Hepatocyte (in vitro differentiated cells): ENCODE data around the gene HPSE2. TPM values are rescaled to one million over a fixed set of nuclear protein-coding genes. Genes with fewer than 3 reads are reported as not detected.

Experiments
- DNase-seq: peaks from one replicate; pipeline ENCODE4 v3.0.0-alpha.2; 2016; ENCODE audit warnings: low spot score
- H2AFZ ChIP-seq: fragments of 200-600 bp; sonication (generic); 2 replicates; pipeline ENCODE4 v1.6.0; 2016; ENCODE audit warnings: antibody characterized with exemption, mild to moderate bottlenecking
- H3K27ac ChIP-seq: fragments of 200-600 bp; sonication (generic); 2 replicates; pipeline ENCODE4 v1.5.1; 2016; ENCODE audit warnings: mild to moderate bottlenecking
- H3K27me3 ChIP-seq: fragments of 200-600 bp; sonication (generic); 2 replicates; pipeline ENCODE4 v1.6.1; 2016
- H3K36me3 ChIP-seq: fragments of 200-600 bp; sonication (generic); replicated peaks from 2 replicates; pipeline ENCODE4 v1.5.1; 2016; ENCODE audit warnings: low read depth; ENCODE audit not compliant: insufficient read depth
- H3K4me1 ChIP-seq: fragments of 200-600 bp; sonication (generic); 2 replicates; pipeline ENCODE4 v1.5.1; 2016; ENCODE audit warnings: mild to moderate bottlenecking, moderate library complexity; ENCODE audit not compliant: insufficient read depth
- H3K4me2 ChIP-seq: fragments of 200-600 bp; sonication (generic); 2 replicates; pipeline ENCODE4 v1.6.0; 2016
- H3K4me3 ChIP-seq: fragments of 200-600 bp; sonication (generic); 2 replicates; pipeline ENCODE4 v1.5.1; 2016; ENCODE audit warnings: mild to moderate bottlenecking
- H3K79me2 ChIP-seq: fragments of 200-600 bp; sonication (generic); 2 replicates; pipeline ENCODE4 v1.6.0; 2017; ENCODE audit warnings: mild to moderate bottlenecking
- H3K9me2 ChIP-seq: fragments of 200-600 bp; sonication (generic); replicated peaks from 2 replicates; pipeline ENCODE4 v1.6.0; 2017; ENCODE audit warnings: mild to moderate bottlenecking; ENCODE audit not compliant: insufficient read depth
- H3K9me3 ChIP-seq: fragments of 200-600 bp; sonication (generic); 2 replicates; pipeline ENCODE4 v1.5.1; 2016; ENCODE audit warnings: low read depth, mild to moderate bottlenecking
- H4K20me1 ChIP-seq: fragments of 200-600 bp; sonication (generic); 2 replicates; pipeline ENCODE4 v1.6.0; 2016; ENCODE audit warnings: mild to moderate bottlenecking; ENCODE audit not compliant: insufficient read depth, poor library complexity, severe bottlenecking
- EZH2 ChIP-seq: fragments of 200-600 bp; sonication (generic); IDR thresholded peaks from 2 replicates; pipeline ENCODE4 v1.6.1; 2016; ENCODE audit warnings: antibody characterized with exemption, mild to moderate bottlenecking, borderline replicate concordance
- EZH2phosphoT487 ChIP-seq: fragments of 200-600 bp; sonication (generic); IDR thresholded peaks from one replicate; pipeline ENCODE4 v1.6.1; 2018; ENCODE audit warnings: antibody characterized with exemption, mild to moderate bottlenecking, low read depth, moderate library complexity; ENCODE audit not compliant: unreplicated experiment, severe bottlenecking
- WGBS: methylation state at CpG from one replicate; pipeline ENCODE4 v1.1.6; 2016; ENCODE audit warnings: low lambda C conversion rate; ENCODE audit errors: missing lambda C conversion rate; 5-methylcytosine and 5-hydroxymethylcytosine counted together
- polyA plus RNA-seq: library from polyadenylated mRNA; unstranded; fragments of >200 nt; fragmentation: Nextera tagmentation; extraction: Ambion mirVana; gene quantifications from 2 replicates; pipeline ENCODE4 v1.2.1, GENCODE V29; 2016
- total RNA-seq: library from RNA; depleted of rRNA; stranded (reverse); fragments of >200 nt; gene quantifications from 2 replicates; pipeline ENCODE4 v1.2.3, GENCODE V29; 2014
- TF ChIP-seq, protein P1 (sequence below): fragments of 200-600 bp; sonication (generic); IDR thresholded peaks from 2 replicates; pipeline ENCODE4 v1.5.1; 2016; ENCODE audit warnings: antibody characterized with exemption, mild to moderate bottlenecking; ENCODE audit not compliant: poor library complexity

Gene HPSE2
- total and polyA plus RNA-seq, 2 experiments from 2014 or later = 3.7 to 5.7 TPM

GRCh38 chr10:99005254-99005653 lies 230.4 kb downstream of the HPSE2 start:
- no peak overlapping the region for H2AFZ ChIP-seq
- no peaks in the 10 kb centered on the region for H3K79me2 ChIP-seq
- WGBS = 97% methylated on average over 1 of the region's 1 CpG
- no peak overlapping the region for H3K4me2 ChIP-seq
- H3K4me1 ChIP-seq = peaks cover 8% of the 10 kb centered on the region
- no peak for DNase-seq
- H4K20me1 ChIP-seq = no peaks in the 10 kb centered on the region
- H3K9me3 ChIP-seq = peaks cover 12% of the 10 kb centered on the region
- no peaks in the 10 kb centered on the region for H3K27me3 ChIP-seq
- no peak for TF ChIP-seq EZH2phosphoT487
- TF ChIP-seq, protein P1, sequence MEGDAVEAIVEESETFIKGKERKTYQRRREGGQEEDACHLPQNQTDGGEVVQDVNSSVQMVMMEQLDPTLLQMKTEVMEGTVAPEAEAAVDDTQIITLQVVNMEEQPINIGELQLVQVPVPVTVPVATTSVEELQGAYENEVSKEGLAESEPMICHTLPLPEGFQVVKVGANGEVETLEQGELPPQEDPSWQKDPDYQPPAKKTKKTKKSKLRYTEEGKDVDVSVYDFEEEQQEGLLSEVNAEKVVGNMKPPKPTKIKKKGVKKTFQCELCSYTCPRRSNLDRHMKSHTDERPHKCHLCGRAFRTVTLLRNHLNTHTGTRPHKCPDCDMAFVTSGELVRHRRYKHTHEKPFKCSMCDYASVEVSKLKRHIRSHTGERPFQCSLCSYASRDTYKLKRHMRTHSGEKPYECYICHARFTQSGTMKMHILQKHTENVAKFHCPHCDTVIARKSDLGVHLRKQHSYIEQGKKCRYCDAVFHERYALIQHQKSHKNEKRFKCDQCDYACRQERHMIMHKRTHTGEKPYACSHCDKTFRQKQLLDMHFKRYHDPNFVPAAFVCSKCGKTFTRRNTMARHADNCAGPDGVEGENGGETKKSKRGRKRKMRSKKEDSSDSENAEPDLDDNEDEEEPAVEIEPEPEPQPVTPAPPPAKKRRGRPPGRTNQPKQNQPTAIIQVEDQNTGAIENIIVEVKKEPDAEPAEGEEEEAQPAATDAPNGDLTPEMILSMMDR = no peak
- no peaks in the 10 kb centered on the region for H3K36me3 ChIP-seq
- H3K4me3 ChIP-seq = no peak overlapping the region
- no peak overlapping the region for H3K27ac ChIP-seq
- H3K9me2 ChIP-seq = no peaks in the 10 kb centered on the region

GRCh38 chr10:99004738-99005137 lies 230.9 kb downstream of the HPSE2 start:
- Histone ChIP-seq H4K20me1 (no peaks in the 10 kb centered on the region), H3K4me3 (no peak overlapping the region), H3K36me3 (no peaks in the 10 kb centered on the region), H3K27ac (no peak overlapping the region), H3K9me3 (peaks cover 12% of the 10 kb centered on the region), H3K27me3 (no peaks in the 10 kb centered on the region), H3K4me2 (no peak overlapping the region), H3K4me1 (peaks cover 8% of the 10 kb centered on the region), H2AFZ (no peak overlapping the region), H3K9me2 (no peaks in the 10 kb centered on the region), H3K79me2 (no peaks in the 10 kb centered on the region)
- 69% methylated on average over 1 of the region's 1 CpG for WGBS
- TF ChIP-seq EZH2phosphoT487 (no peak), EZH2 (no peak)
- TF ChIP-seq, protein P1 = no peak
- no peak for DNase-seq

DNA sequence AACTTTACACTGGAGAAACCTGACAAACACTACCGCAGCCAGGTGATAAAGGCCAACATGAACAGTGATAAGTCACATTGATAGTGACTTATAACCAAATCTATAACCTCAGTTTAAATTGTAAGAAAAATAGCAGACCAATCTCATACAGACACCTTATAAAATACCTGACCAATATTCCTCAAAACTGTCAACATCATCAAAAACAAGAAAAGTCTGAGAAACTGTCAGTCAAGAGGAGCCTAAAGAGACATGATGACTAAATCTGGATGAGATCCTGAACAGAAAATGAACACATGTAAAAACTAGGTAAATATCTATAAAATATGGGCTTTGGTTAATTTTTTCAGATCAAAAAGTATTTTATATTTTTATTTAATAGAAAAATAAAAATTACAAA lies 233.3 kb downstream of the HPSE2 start:
- no peaks in the 10 kb centered on the region for H3K9me2 ChIP-seq
- H3K4me2 ChIP-seq = no peak overlapping the region
- no peak overlapping the region for H3K27ac ChIP-seq
- WGBS = 97% methylated on average over 1 of the region's 1 CpG
- no peaks in the 10 kb centered on the region for H3K36me3 ChIP-seq
- TF ChIP-seq, protein P1 = no peak
- TF ChIP-seq EZH2phosphoT487 (no peak), EZH2 (no peak)
- no peaks in the 10 kb centered on the region for H4K20me1 ChIP-seq
- peaks cover 3% of the 10 kb centered on the region for H3K4me1 ChIP-seq
- no peaks in the 10 kb centered on the region for H3K79me2 ChIP-seq
- H3K27me3 ChIP-seq = no peaks in the 10 kb centered on the region
- H3K9me3 ChIP-seq = peaks cover 12% of the 10 kb centered on the region
- H2AFZ ChIP-seq = no peak overlapping the region
- no peak for DNase-seq
- no peak overlapping the region for H3K4me3 ChIP-seq

GRCh38 chr10:98997596-98997995 lies 238.1 kb downstream of the HPSE2 start:
- Histone ChIP-seq H3K4me2 (no peak overlapping the region), H3K36me3 (no peaks in the 10 kb centered on the region), H4K20me1 (no peaks in the 10 kb centered on the region), H3K9me2 (no peaks in the 10 kb centered on the region), H3K27me3 (no peaks in the 10 kb centered on the region), H3K79me2 (no peaks in the 10 kb centered on the region), H3K9me3 (no peaks in the 10 kb centered on the region), H3K27ac (no peak overlapping the region), H3K4me1 (no peaks in the 10 kb centered on the region), H3K4me3 (no peak overlapping the region), H2AFZ (no peak overlapping the region)
- WGBS = 55% methylated on average over 4 of the region's 4 CpGs
- TF ChIP-seq EZH2phosphoT487 = no peak
- TF ChIP-seq, protein P1 = no peak
- TF ChIP-seq EZH2 = no peak
- no peak for DNase-seq
